ENCODE results near the gene NSD1. TPM values are rescaled to one million over a fixed set of nuclear protein-coding genes. Genes with fewer than 3 reads are reported as not detected.
A peak's percentile ranks its signal among the peaks of the same experiment; 100 is the strongest.
"Not testable (repeated sequence)": the region's sequence is repeated elsewhere in the genome, so short reads cannot be mapped to it uniquely, and the experiment has no call there.

NSD1 gene
- total RNA-seq, 1 donor from 2014 or later, result 45.7 TPM

- DNase-seq (ENCODE audit: low spot score), result not testable (repeated sequence)
Measured at GRCh38 chr5:177306103-177306640, 172.6 kb downstream of the NSD1 start.

GRCh38 chr5:177306674-177307543 is 173.3 kb downstream of the NSD1 start:
- peak; percentile 36 for DNase-seq (ENCODE audit: low spot score)

GRCh38 chr5:177307544-177308363 is 174.2 kb downstream of the NSD1 start:
- DNase-seq (ENCODE audit: low spot score), result no peak

- no peak for DNase-seq (ENCODE audit: low spot score)
Measured at GRCh38 chr5:177308740-177309139, 175.2 kb downstream of the NSD1 start.

GRCh38 chr5:177309351-177310191 is 176.0 kb downstream of the NSD1 start:
- DNase-seq (ENCODE audit: low spot score), result peak; percentile 57

- DNase-seq (ENCODE audit: low spot score), result no peak
Measured at GRCh38 chr5:177310332-177310731, 176.8 kb downstream of the NSD1 start.

- DNase-seq (ENCODE audit: low spot score), result no peak
Measured at GRCh38 chr5:177310757-177311391, 177.3 kb downstream of the NSD1 start.

GRCh38 chr5:177311392-177311722 is 177.8 kb downstream of the NSD1 start:
- no peak for DNase-seq (ENCODE audit: low spot score)

- peak; percentile 96 for DNase-seq (ENCODE audit: low spot score)
Measured at GRCh38 chr5:177311723-177312648, 178.4 kb downstream of the NSD1 start, which contains the start of gene MXD3. TSS of gene MXD3 (minus strand) at chr5:177311898. CDS start at chr5:177311830, 68 bp downstream.

- peak; percentile 36 for DNase-seq (ENCODE audit: low spot score)
Measured at GRCh38 chr5:177312649-177313181, 179.1 kb downstream of the NSD1 start.

GRCh38 chr5:177313561-177314259 is 180.1 kb downstream of the NSD1 start:
- DNase-seq (ENCODE audit: low spot score), result no peak

- DNase-seq (ENCODE audit: low spot score), result no peak
Measured at GRCh38 chr5:177314376-177315342, 181.1 kb downstream of the NSD1 start.

- no peak for DNase-seq (ENCODE audit: low spot score)
Measured at GRCh38 chr5:177315411-177315810, 181.8 kb downstream of the NSD1 start.

- no peak for DNase-seq (ENCODE audit: low spot score)
Measured at GRCh38 chr5:177316005-177316404, 182.4 kb downstream of the NSD1 start.

GRCh38 chr5:177317959-177318377 is 184.4 kb downstream of the NSD1 start:
- DNase-seq (ENCODE audit: low spot score), result peak; percentile 71

GRCh38 chr5:177319913-177320588 is 186.5 kb downstream of the NSD1 start:
- no peak for DNase-seq (ENCODE audit: low spot score)

- DNase-seq (ENCODE audit: low spot score), result no peak
Measured at GRCh38 chr5:177320879-177321278, 187.3 kb downstream of the NSD1 start.

Data from umbilical cord (tissue), 2 donors.